GM19193 (cell line): ENCODE results near the gene CD248.

Experiments used
- POLR2A ChIP-seq: IDR thresholded peaks from 4 replicates; pipeline ENCODE4 v1.6.1; 2011; ENCODE audit not compliant: insufficient read depth, insufficient read length; ENCODE audit errors: extremely low read depth

Gene CD248

DNA sequence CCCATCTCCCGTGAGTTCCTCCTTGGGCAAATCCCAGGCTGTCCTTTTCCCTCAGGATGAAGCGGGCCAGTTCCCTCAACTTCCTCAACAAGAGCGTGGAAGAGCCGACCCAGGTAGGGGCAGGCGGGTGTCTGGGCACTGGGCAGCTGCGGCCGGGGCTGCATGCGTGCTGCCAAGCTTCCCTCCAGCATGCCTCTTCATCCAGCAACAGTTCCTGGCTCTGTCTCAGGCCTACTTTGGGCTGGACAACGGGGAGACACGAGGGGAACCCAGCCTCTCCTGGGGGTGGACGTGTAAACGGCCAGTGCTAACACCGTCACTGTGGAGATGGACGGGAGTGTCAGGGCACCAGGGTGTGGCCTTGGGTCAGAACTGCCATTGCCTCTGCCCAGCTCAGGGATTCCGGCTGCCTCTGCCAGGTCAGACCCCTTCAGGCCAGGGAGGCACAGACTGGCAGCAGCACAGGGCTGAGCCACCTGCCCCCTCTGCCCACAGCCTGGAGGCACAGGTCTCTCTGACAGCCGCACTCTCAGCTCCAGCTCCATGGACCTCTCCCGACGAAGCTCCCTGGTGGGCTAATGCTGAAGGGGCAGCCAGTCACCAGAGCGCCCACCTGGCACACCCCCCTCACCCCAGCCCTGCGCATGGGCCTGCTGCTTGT lies 50.3 kb downstream of the CD248 start:
- no peak for TF ChIP-seq POLR2A

DNA sequence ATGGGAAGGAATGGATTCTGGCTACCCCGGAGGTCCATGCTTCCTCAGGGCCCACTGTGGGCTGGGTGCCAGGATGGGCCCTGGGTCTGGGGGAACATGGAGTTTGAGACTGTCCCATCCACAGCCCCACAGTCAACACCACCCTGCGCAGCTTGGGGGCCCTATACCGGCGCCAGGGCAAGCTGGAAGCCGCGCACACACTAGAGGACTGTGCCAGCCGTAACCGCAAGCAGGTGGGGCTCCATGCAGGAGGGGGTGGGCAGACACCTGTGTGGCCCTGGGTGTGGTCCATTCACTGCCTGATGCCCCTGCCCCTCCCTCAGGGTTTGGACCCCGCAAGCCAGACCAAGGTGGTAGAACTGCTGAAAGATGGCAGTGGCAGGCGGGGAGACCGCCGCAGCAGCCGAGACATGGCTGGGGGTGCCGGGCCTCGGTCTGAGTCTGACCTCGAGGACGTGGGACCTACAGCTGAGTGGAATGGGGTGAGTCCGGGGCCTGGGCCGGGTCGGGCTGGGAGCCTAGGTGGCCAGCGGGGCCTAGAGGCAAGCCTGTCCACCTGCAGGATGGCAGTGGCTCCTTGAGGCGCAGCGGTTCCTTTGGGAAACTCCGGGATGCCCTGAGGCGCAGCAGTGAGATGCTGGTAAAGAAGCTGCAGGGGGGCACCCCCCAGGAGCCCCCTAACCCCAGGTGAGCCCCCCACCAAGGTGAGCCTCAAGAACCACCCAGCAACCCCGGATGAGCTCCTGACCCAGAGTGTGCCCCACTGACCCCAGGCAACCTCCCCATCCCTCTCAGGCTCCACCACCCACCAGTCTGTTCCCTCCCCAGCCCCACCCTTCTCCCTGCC lies 51.1 kb downstream of the CD248 start:
- no peak for TF ChIP-seq POLR2A

DNA sequence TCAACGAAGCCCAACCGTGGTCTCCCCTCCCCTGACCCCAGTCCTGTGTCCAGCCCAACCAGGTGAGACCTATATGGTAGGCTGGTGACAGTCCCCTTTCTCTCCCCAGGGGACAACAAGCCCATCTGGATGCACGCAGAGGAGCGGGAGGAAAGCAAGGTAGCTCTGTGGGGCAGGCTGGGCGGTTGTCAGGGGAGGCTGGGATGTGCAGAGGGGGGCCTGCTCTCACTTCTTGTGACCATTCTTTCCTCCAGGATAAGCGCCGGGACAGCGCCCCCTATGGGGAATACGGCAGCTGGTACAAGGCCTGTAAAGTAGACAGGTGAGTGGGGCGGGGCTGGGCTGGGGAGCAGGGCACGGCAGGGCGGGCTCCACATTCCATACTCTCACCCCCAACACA lies 51.9 kb downstream of the CD248 start:
- TF ChIP-seq POLR2A: no peak
